22Rv1 (cell line): ENCODE data around the gene SQSTM1.

Experiments
- CTCF ChIP-seq: fragments of 450-650 bp; IDR thresholded peaks from 2 replicates; pipeline ENCODE4 v1.5.1; 2017; ENCODE audit warnings: mild to moderate bottlenecking
- ZFX ChIP-seq: fragments of 450-650 bp; IDR thresholded peaks from 2 replicates; pipeline ENCODE4 v1.6.1; 2017; ENCODE audit warnings: antibody characterized with exemption, borderline replicate concordance

- no peak for TF ChIP-seq CTCF
- TF ChIP-seq ZFX, result no peak
Observed at GRCh38 chr5:179883163-179883562, 62.5 kb downstream of the SQSTM1 start.
